ENCODE measurements around the gene ATP1B1.
"Not testable (repeated sequence)": the region's sequence is repeated elsewhere in the genome, so short reads cannot be mapped to it uniquely, and the experiment has no call there.

The ATP1B1 gene

GRCh38 chr1:169142129-169142528 lies 35.6 kb downstream of the ATP1B1 start:
- no peak for DNase-seq (ENCODE audit: low spot score)

GRCh38 chr1:169143346-169143745 lies 36.9 kb downstream of the ATP1B1 start:
- no peak for DNase-seq (ENCODE audit: low spot score)

- no peak for DNase-seq (ENCODE audit: low spot score)
These were observed 37.5 kb downstream of the ATP1B1 start for GRCh38 chr1:169143984-169144383.

- no peak for DNase-seq (ENCODE audit: low spot score)
These were observed 38.6 kb downstream of the ATP1B1 start for GRCh38 chr1:169144941-169145626.

GRCh38 chr1:169146576-169147214 lies 40.2 kb downstream of the ATP1B1 start:
- DNase-seq (ENCODE audit: low spot score), result no peak

GRCh38 chr1:169148472-169149252 lies 42.2 kb downstream of the ATP1B1 start:
- peak; percentile 51 for DNase-seq (ENCODE audit: low spot score)

- no peak for DNase-seq (ENCODE audit: low spot score)
These were observed 43.2 kb downstream of the ATP1B1 start for GRCh38 chr1:169149555-169150286.

- DNase-seq (ENCODE audit: low spot score), result no peak
These were observed 44.3 kb downstream of the ATP1B1 start for GRCh38 chr1:169150641-169151337.

GRCh38 chr1:169151338-169151837 lies 44.9 kb downstream of the ATP1B1 start:
- DNase-seq (ENCODE audit: low spot score), result peak; percentile 2

GRCh38 chr1:169155675-169156074 lies 49.2 kb downstream of the ATP1B1 start:
- no peak for DNase-seq (ENCODE audit: low spot score)

- no peak for DNase-seq (ENCODE audit: low spot score)
These were observed 50.1 kb downstream of the ATP1B1 start for GRCh38 chr1:169156580-169156979.

- DNase-seq (ENCODE audit: low spot score), result peak; percentile 6
These were observed 54.5 kb downstream of the ATP1B1 start for GRCh38 chr1:169160845-169161495.

GRCh38 chr1:169161496-169162194 lies 55.2 kb downstream of the ATP1B1 start:
- no peak for DNase-seq (ENCODE audit: low spot score)

GRCh38 chr1:169163059-169163458 lies 56.6 kb downstream of the ATP1B1 start:
- DNase-seq (ENCODE audit: low spot score), result no peak

GRCh38 chr1:169175461-169175860 lies 69.0 kb downstream of the ATP1B1 start:
- DNase-seq (ENCODE audit: low spot score), result no peak

- DNase-seq (ENCODE audit: low spot score), result not testable (repeated sequence)
These were observed 72.9 kb downstream of the ATP1B1 start for GRCh38 chr1:169179431-169179830.

- DNase-seq (ENCODE audit: low spot score), result no peak
These were observed 73.7 kb downstream of the ATP1B1 start for GRCh38 chr1:169180174-169180573.

Data from HuH-7 (cell line).